GM19372 (cell line): ENCODE measurements around the gene MAB21L4.

ENCODE experiments used
- ATAC-seq: cut with Tn5 transposase; IDR thresholded peaks from one replicate; pipeline ENCODE4 v1.9.1; 2021; ENCODE audit warnings: mild to moderate bottlenecking, low read depth, moderate library complexity; ENCODE audit not compliant: unreplicated experiment

The MAB21L4 gene

GRCh38 chr2:240895656-240896388 lies at the start of gene MAB21L4:
Gene MAB21L4 (minus strand): TSS chr2:240896156. CDS start chr2:240895997, 159 bp downstream.
- no peak for ATAC-seq

GRCh38 chr2:240936106-240936505 lies 40.1 kb upstream of the MAB21L4 start:
- no peak for ATAC-seq

GRCh38 chr2:240935103-240935876 lies 39.3 kb upstream of the MAB21L4 start:
- no peak for ATAC-seq

GRCh38 chr2:240934701-240935102 lies 38.7 kb upstream of the MAB21L4 start:
- ATAC-seq: no peak

GRCh38 chr2:240933966-240934700 lies 38.2 kb upstream of the MAB21L4 start:
- ATAC-seq: no peak

GRCh38 chr2:240933048-240933965 lies 37.4 kb upstream of the MAB21L4 start:
- ATAC-seq: no peak

- no peak for ATAC-seq
Observed at GRCh38 chr2:240932724-240933047, 36.7 kb upstream of the MAB21L4 start.

- ATAC-seq: no peak
Observed at GRCh38 chr2:240932001-240932723, 36.2 kb upstream of the MAB21L4 start.

GRCh38 chr2:240931319-240931949 lies 35.5 kb upstream of the MAB21L4 start:
- ATAC-seq: no peak

GRCh38 chr2:240930631-240931318 lies 34.8 kb upstream of the MAB21L4 start:
- ATAC-seq: no peak

GRCh38 chr2:240930096-240930630 lies 34.2 kb upstream of the MAB21L4 start:
- ATAC-seq: no peak

- ATAC-seq: no peak
Observed at GRCh38 chr2:240929364-240930095, 33.6 kb upstream of the MAB21L4 start.

- ATAC-seq: no peak
Observed at GRCh38 chr2:240928476-240929363, 32.8 kb upstream of the MAB21L4 start.

GRCh38 chr2:240927390-240927781 lies 31.4 kb upstream of the MAB21L4 start:
- ATAC-seq: no peak

- no peak for ATAC-seq
Observed at GRCh38 chr2:240926516-240927389, 30.8 kb upstream of the MAB21L4 start.
